Measurements from ENCODE around the gene LAG3. TPM values are rescaled to one million over a fixed set of nuclear protein-coding genes. Genes with fewer than 3 reads are reported as not detected.

LAG3 gene
- total RNA-seq, 1 experiment from 2014 or later: 4.1 TPM

- Histone ChIP-seq H3K4me3 (ENCODE audit: low read depth, low read length, poor library complexity, severe bottlenecking) (no peak overlapping the region), H3K36me3 (ENCODE audit: insufficient read depth, low read length, poor library complexity, severe bottlenecking) (no peaks in the 10 kb centered on the region), H3K9me3 (ENCODE audit: low read depth, low read length, poor library complexity, severe bottlenecking) (no peaks in the 10 kb centered on the region), H3K27me3 (replicated peaks; ENCODE audit: insufficient read depth, low read depth, low read length, poor library complexity) (no peaks in the 10 kb centered on the region), H3K4me1 (ENCODE audit: insufficient read depth, low read length, poor library complexity, severe bottlenecking) (peaks cover 28% of the 10 kb centered on the region), H3K27ac (ENCODE audit: low read depth, low read length, poor library complexity, severe bottlenecking) (peak overlapping the region; percentile 89)
- BruUV-seq (replicated peaks): no TSS peak
- ChIA-PET CTCF (no interaction called here), POLR2A (ENCODE audit: low non-redundant PET) (no interaction called here)
- TF ChIP-seq EZH2 (IDR thresholded peaks at IDR 0.05; ENCODE audit: borderline replicate concordance, low read depth, low read length, poor library complexity, severe bottlenecking) (no peak), CTCF (conservative IDR thresholded peaks at IDR 0.05; ENCODE audit: low read depth, low read length) (no peak)
- DNase-seq (ENCODE audit: low spot score): no peak
- intact Hi-C loops (cut with micrococcal nuclease; ENCODE audit: unreplicated experiment): loop anchor here (10.0 kb wide), 1 partner anchor 201 kb away; no protein-coding TSS in a partner anchor
Observed at GRCh38 chr12:6763380-6763779, 8.9 kb upstream of the LAG3 start.

- Histone ChIP-seq H3K4me1 (ENCODE audit: insufficient read depth, low read length, poor library complexity, severe bottlenecking) (peaks cover 36% of the 10 kb centered on the region), H3K36me3 (ENCODE audit: insufficient read depth, low read length, poor library complexity, severe bottlenecking) (peaks cover under 1% of the 10 kb centered on the region), H3K27ac (ENCODE audit: low read depth, low read length, poor library complexity, severe bottlenecking) (peak overlapping the region; percentile 89), H3K4me3 (ENCODE audit: low read depth, low read length, poor library complexity, severe bottlenecking) (peak overlapping the region; percentile 97), H3K27me3 (replicated peaks; ENCODE audit: insufficient read depth, low read depth, low read length, poor library complexity) (no peaks in the 10 kb centered on the region), H3K9me3 (ENCODE audit: low read depth, low read length, poor library complexity, severe bottlenecking) (no peaks in the 10 kb centered on the region)
- no TSS peak for BruUV-seq (replicated peaks)
- ChIA-PET POLR2A (ENCODE audit: low non-redundant PET) (no interaction called here), CTCF (interaction anchor here (0.7 kb wide), 1 partner anchor 11 kb away, joined by 3 read pairs; the partner anchor contains the start of gene MLF2)
- intact Hi-C loops (cut with micrococcal nuclease; ENCODE audit: unreplicated experiment): loop anchor here (1.0 to 10.0 kb wide), 2 partner anchors 40 to 201 kb away; partner anchors contain the start of gene COPS7A
- peak; percentile 100 for DNase-seq (ENCODE audit: low spot score)
- TF ChIP-seq EZH2 (IDR thresholded peaks at IDR 0.05; ENCODE audit: borderline replicate concordance, low read depth, low read length, poor library complexity, severe bottlenecking) (no peak), CTCF (conservative IDR thresholded peaks at IDR 0.05; ENCODE audit: low read depth, low read length) (no peak)
Observed at GRCh38 chr12:6764011-6764828, 8.1 kb upstream of the LAG3 start.

- H3K4me3 ChIP-seq (ENCODE audit: low read depth, low read length, poor library complexity, severe bottlenecking): peak overlapping the region; percentile 97
- peaks cover 10% of the 10 kb centered on the region for H3K36me3 ChIP-seq (ENCODE audit: insufficient read depth, low read length, poor library complexity, severe bottlenecking)
- TF ChIP-seq EZH2 (IDR thresholded peaks at IDR 0.05; ENCODE audit: borderline replicate concordance, low read depth, low read length, poor library complexity, severe bottlenecking) (no peak), CTCF (conservative IDR thresholded peaks at IDR 0.05; ENCODE audit: low read depth, low read length) (no peak)
- H3K27me3 ChIP-seq (replicated peaks; ENCODE audit: insufficient read depth, low read depth, low read length, poor library complexity): no peaks in the 10 kb centered on the region
- intact Hi-C loops (cut with micrococcal nuclease; ENCODE audit: unreplicated experiment): loop anchor here (5.0 to 10.0 kb wide), 2 partner anchors 62 to 200 kb away; partner anchors contain the start of gene P3H3
- H3K27ac ChIP-seq (ENCODE audit: low read depth, low read length, poor library complexity, severe bottlenecking): peak overlapping the region; percentile 88
- ChIA-PET CTCF (interaction anchor here (2.0 kb wide), 1 partner anchor 12 kb away, joined by 21 read pairs; the partner anchor contains the start of gene MLF2), POLR2A (ENCODE audit: low non-redundant PET) (interaction anchor here (0.6 to 1.2 kb wide), 2 partner anchors 12 to 35 kb away, joined by 3 to 6 read pairs; partner anchors contain the start of gene MLF2)
- H3K9me3 ChIP-seq (ENCODE audit: low read depth, low read length, poor library complexity, severe bottlenecking): no peaks in the 10 kb centered on the region
- no TSS peak for BruUV-seq (replicated peaks)
- no peak for DNase-seq (ENCODE audit: low spot score)
- peaks cover 40% of the 10 kb centered on the region for H3K4me1 ChIP-seq (ENCODE audit: insufficient read depth, low read length, poor library complexity, severe bottlenecking)
Observed at GRCh38 chr12:6765048-6765633, 7.2 kb upstream of the LAG3 start.

All from A673 (cell line).